OCI-LY7 (cell line): ENCODE results near the gene RBM23. TPM values are rescaled to one million over a fixed set of nuclear protein-coding genes. Genes with fewer than 3 reads are reported as not detected.
A peak's percentile ranks its signal among the peaks of the same experiment; 100 is the strongest.

ENCODE experiments used
- BruUV-seq: library from RNA; stranded (reverse); fragments of 400-500 nt; replicated peaks from 2 replicates; lab custom pipeline; 2021; lab: Mats Ljungman, UMichigan
- CTCF ChIA-PET: fragments of 300-600 bp; sonication (Branson Sonifier 250); formaldehyde crosslinking; loops from one replicate; lab custom pipeline; 2022; ENCODE audit warnings: antibody characterized with exemption; ENCODE audit not compliant: unreplicated experiment; lab: Charles Lee
- POLR2A ChIA-PET: fragments of 300-600 bp; sonication (Branson Sonifier 250); formaldehyde crosslinking; loops from one replicate; lab custom pipeline; 2022; ENCODE audit warnings: antibody characterized with exemption; lab: Charles Lee
- DNase-seq: peaks from one replicate; pipeline ENCODE4 v3.0.0-alpha.2; 2015; ENCODE audit warnings: low spot score
- H2AFZ ChIP-seq: fragments of 200-600 bp; sonication (generic), shearing (Covaris generic); 2 replicates; pipeline ENCODE4 v1.6.1; 2014; ENCODE audit warnings: mild to moderate bottlenecking, antibody characterized with exemption, low read length, moderate library complexity
- H3K27ac ChIP-seq: fragments of 200-600 bp; sonication (generic); 2 replicates; pipeline ENCODE4 v1.5.1; 2014; ENCODE audit warnings: mixed run types, low read depth, mild to moderate bottlenecking, moderate library complexity, low read length, inconsistent platforms; ENCODE audit not compliant: poor library complexity, severe bottlenecking
- H3K36me3 ChIP-seq: fragments of 200-600 bp; sonication (generic); 2 replicates; pipeline ENCODE4 v1.6.1; 2014; ENCODE audit warnings: mild to moderate bottlenecking, antibody characterized with exemption, low read length, moderate library complexity, mixed read lengths; ENCODE audit not compliant: insufficient read depth
- H3K4me1 ChIP-seq: fragments of 200-600 bp; sonication (generic); 2 replicates; pipeline ENCODE4 v1.5.1; 2014; ENCODE audit warnings: mild to moderate bottlenecking, low read length; ENCODE audit not compliant: insufficient read depth, poor library complexity, severe bottlenecking
- H3K4me2 ChIP-seq: fragments of 200-600 bp; sonication (generic); 2 replicates; pipeline ENCODE4 v1.6.1; 2014; ENCODE audit warnings: mild to moderate bottlenecking, low read length
- H3K4me3 ChIP-seq: fragments of 200-600 bp; sonication (generic); 2 replicates; pipeline ENCODE4 v1.5.1; 2014; ENCODE audit warnings: mild to moderate bottlenecking, low read depth, low read length; ENCODE audit not compliant: poor library complexity, severe bottlenecking
- H3K79me2 ChIP-seq: fragments of 200-600 bp; sonication (generic); 2 replicates; pipeline ENCODE4 v1.6.1; 2016; ENCODE audit warnings: low read depth, mild to moderate bottlenecking, low read length, moderate library complexity, mixed read lengths; ENCODE audit not compliant: insufficient read depth
- H3K9me2 ChIP-seq: fragments of 200-600 bp; sonication (generic); 2 replicates; pipeline ENCODE4 v1.6.1; 2016; ENCODE audit warnings: mild to moderate bottlenecking, low read length, mixed read lengths; ENCODE audit not compliant: insufficient read depth
- H3K9me3 ChIP-seq: fragments of 200-600 bp; sonication (generic); 2 replicates; pipeline ENCODE4 v1.6.1; 2014; ENCODE audit warnings: mild to moderate bottlenecking, mixed run types, low read length, mixed read lengths
- H4K20me1 ChIP-seq: fragments of 200-600 bp; sonication (generic); 2 replicates; pipeline ENCODE4 v1.6.1; 2014; ENCODE audit warnings: mild to moderate bottlenecking, antibody characterized with exemption, low read length, moderate library complexity, mixed read lengths; ENCODE audit not compliant: insufficient read depth
- EZH2phosphoT487 ChIP-seq: fragments of 200-600 bp; sonication (generic); IDR thresholded peaks from 2 replicates; pipeline ENCODE4 v1.6.1; 2018; ENCODE audit warnings: low read depth, borderline replicate concordance, mild to moderate bottlenecking, mixed run types, antibody characterized with exemption, low read length, moderate library complexity, mixed read lengths
- intact Hi-C: fragments of 100-400 bp; cut with micrococcal nuclease; formaldehyde crosslinking; loops from one replicate; pipeline ENCODE4 v1.10.0; 2022; ENCODE audit not compliant: unreplicated experiment
- total RNA-seq, 2 experiments: library from RNA; depleted of rRNA in 1 of 2; stranded (reverse); fragments of >200 nt in 1 of 2; shearing (Covaris generic) in 1 of 2; gene quantifications; 2 replicates each; pipeline ENCODE4 v1.2.3, GENCODE V29; 2014 to 2022
- TF ChIP-seq, protein P1 (sequence below): fragments of 200-600 bp; sonication (generic); conservative IDR thresholded peaks from 2 replicates; pipeline ENCODE4 v1.5.1; 2014; ENCODE audit warnings: mild to moderate bottlenecking, antibody characterized with exemption, low read length, moderate library complexity, mixed read lengths

RBM23 gene
- total RNA-seq, 2 experiments from 2014 or later, result 81.0 to 90.1 TPM

GRCh38 chr14:22925513-22925912, 6.6 kb upstream of the RBM23 start:
- H3K4me2 ChIP-seq, result peak overlapping the region; percentile 76; the same call in 1 of the 2 replicates
- no peaks in the 10 kb centered on the region for H4K20me1 ChIP-seq
- peaks cover 71% of the 10 kb centered on the region for H3K36me3 ChIP-seq
- no peaks in the 10 kb centered on the region for H3K9me3 ChIP-seq
- intact Hi-C loops, result no loop called here
- peak overlapping the region; percentile 70 for H3K27ac ChIP-seq
- no TSS peak for BruUV-seq
- ChIA-PET POLR2A (interaction anchor here (0.9 to 5.5 kb wide), 2 partner anchors 8 to 70 kb away, joined by 3 to 61 read pairs; partner anchors contain the start of gene RBM23), CTCF (no interaction called here)
- no peak for DNase-seq
- H3K4me1 ChIP-seq, result peaks cover 36% of the 10 kb centered on the region
- H3K4me3 ChIP-seq, result no peak overlapping the region
- H2AFZ ChIP-seq, result no peak overlapping the region
- peaks cover 36% of the 10 kb centered on the region for H3K79me2 ChIP-seq
- TF ChIP-seq, protein P1, sequence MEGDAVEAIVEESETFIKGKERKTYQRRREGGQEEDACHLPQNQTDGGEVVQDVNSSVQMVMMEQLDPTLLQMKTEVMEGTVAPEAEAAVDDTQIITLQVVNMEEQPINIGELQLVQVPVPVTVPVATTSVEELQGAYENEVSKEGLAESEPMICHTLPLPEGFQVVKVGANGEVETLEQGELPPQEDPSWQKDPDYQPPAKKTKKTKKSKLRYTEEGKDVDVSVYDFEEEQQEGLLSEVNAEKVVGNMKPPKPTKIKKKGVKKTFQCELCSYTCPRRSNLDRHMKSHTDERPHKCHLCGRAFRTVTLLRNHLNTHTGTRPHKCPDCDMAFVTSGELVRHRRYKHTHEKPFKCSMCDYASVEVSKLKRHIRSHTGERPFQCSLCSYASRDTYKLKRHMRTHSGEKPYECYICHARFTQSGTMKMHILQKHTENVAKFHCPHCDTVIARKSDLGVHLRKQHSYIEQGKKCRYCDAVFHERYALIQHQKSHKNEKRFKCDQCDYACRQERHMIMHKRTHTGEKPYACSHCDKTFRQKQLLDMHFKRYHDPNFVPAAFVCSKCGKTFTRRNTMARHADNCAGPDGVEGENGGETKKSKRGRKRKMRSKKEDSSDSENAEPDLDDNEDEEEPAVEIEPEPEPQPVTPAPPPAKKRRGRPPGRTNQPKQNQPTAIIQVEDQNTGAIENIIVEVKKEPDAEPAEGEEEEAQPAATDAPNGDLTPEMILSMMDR, result no peak
- no peak for TF ChIP-seq EZH2phosphoT487
- no peaks in the 10 kb centered on the region for H3K9me2 ChIP-seq

GRCh38 chr14:22923746-22924145, 4.8 kb upstream of the RBM23 start:
- intact Hi-C loops, result no loop called here
- H2AFZ ChIP-seq, result no peak overlapping the region
- H3K27ac ChIP-seq, result no peak overlapping the region
- ChIA-PET POLR2A (interaction anchor here (0.7 to 1.0 kb wide), 2 partner anchors 21 to 35 kb away, joined by 3 to 4 read pairs; no protein-coding TSS in a partner anchor), CTCF (no interaction called here)
- H4K20me1 ChIP-seq, result no peaks in the 10 kb centered on the region
- H3K9me3 ChIP-seq, result no peaks in the 10 kb centered on the region
- BruUV-seq, result no TSS peak
- H3K4me2 ChIP-seq, result no peak overlapping the region
- peaks cover 33% of the 10 kb centered on the region for H3K79me2 ChIP-seq
- DNase-seq, result no peak
- H3K36me3 ChIP-seq, result peaks cover 81% of the 10 kb centered on the region
- no peak for TF ChIP-seq EZH2phosphoT487
- TF ChIP-seq, protein P1, result no peak
- H3K4me1 ChIP-seq, result peaks cover 42% of the 10 kb centered on the region
- H3K4me3 ChIP-seq, result no peak overlapping the region
- H3K9me2 ChIP-seq, result no peaks in the 10 kb centered on the region

- no peaks in the 10 kb centered on the region for H3K9me2 ChIP-seq
- POLR2A ChIA-PET, result interaction anchor here (0.9 kb wide), 1 partner anchor 28 kb away, joined by 3 read pairs; no protein-coding TSS in a partner anchor
- H2AFZ ChIP-seq, result no peak overlapping the region
- CTCF ChIA-PET, result no interaction called here
- H3K79me2 ChIP-seq, result peaks cover 32% of the 10 kb centered on the region
- intact Hi-C loops, result no loop called here
- no peak for DNase-seq
- H3K9me3 ChIP-seq, result no peaks in the 10 kb centered on the region
- no peaks in the 10 kb centered on the region for H4K20me1 ChIP-seq
- BruUV-seq, result no TSS peak
- no peak for TF ChIP-seq EZH2phosphoT487
- TF ChIP-seq, protein P1, result no peak
- H3K4me3 ChIP-seq, result no peak overlapping the region
- H3K36me3 ChIP-seq, result peaks cover 79% of the 10 kb centered on the region
- peaks cover 38% of the 10 kb centered on the region for H3K4me1 ChIP-seq
- H3K4me2 ChIP-seq, result no peak overlapping the region
- no peak overlapping the region for H3K27ac ChIP-seq
Measured at GRCh38 chr14:22922294-22922693, 3.3 kb upstream of the RBM23 start.
